Thoracic aorta (tissue), 2 donors: Measurements from ENCODE around the gene MED27. TPM values are rescaled to one million over a fixed set of nuclear protein-coding genes. Genes with fewer than 3 reads are reported as not detected.

Experiments
- ATAC-seq: fragments of 150-250 bp; one replicate; pipeline ENCODE4 v1.8.0; 2017; ENCODE audit warnings: low read depth; ENCODE audit not compliant: insufficient number of reproducible peaks, low FRiP score
- DNase-seq: peaks from one replicate; pipeline ENCODE4 v3.0.0-alpha.2; 2020; ENCODE audit warnings: low spot score
- H3K27ac ChIP-seq, 2 donors: fragments of 200-600 bp; sonication (generic); 1 replicate in 1 of 2; 2 replicates in 1 of 2; pipeline ENCODE4 v1.5.1; 2016; ENCODE audit warnings: mild to moderate bottlenecking in 2 of 2, moderate library complexity in 2 of 2
- H3K27me3 ChIP-seq: fragments of 200-600 bp; sonication (generic); replicated peaks from 2 replicates; pipeline ENCODE4 v1.6.0; 2016; ENCODE audit warnings: mild to moderate bottlenecking; ENCODE audit not compliant: insufficient read depth
- H3K36me3 ChIP-seq: fragments of 200-600 bp; sonication (generic); one replicate; pipeline ENCODE4 v1.5.1; 2016
- H3K4me1 ChIP-seq, 2 donors: fragments of 200-600 bp; sonication (generic); 1 replicate in 1 of 2; 2 replicates in 1 of 2; pipeline versions ENCODE4 v1.5.1 to v1.6.0; 2016; ENCODE audit warnings: low read depth in 2 of 2, mild to moderate bottlenecking in 1 of 2; ENCODE audit not compliant: control insufficient read depth in 1 of 2
- H3K4me3 ChIP-seq: fragments of 200-600 bp; sonication (generic); 2 replicates; pipeline ENCODE4 v1.5.1; 2016; ENCODE audit warnings: mild to moderate bottlenecking
- H3K9me3 ChIP-seq: fragments of 200-600 bp; sonication (generic); 2 replicates; pipeline ENCODE4 v1.5.1; 2016
- total RNA-seq, 2 donors: library from RNA; depleted of rRNA; stranded (reverse); fragments of >200 nt; gene quantifications; one replicate each; pipeline versions ENCODE4 v1.1.0 to v1.2.3, GENCODE V29; 2016
- TF ChIP-seq, protein P1 (sequence below): fragments of 200-600 bp; sonication (generic); IDR thresholded peaks from one replicate; pipeline ENCODE4 v1.5.1; 2019; ENCODE audit warnings: antibody characterized with exemption

Gene MED27
- total RNA-seq, 2 donors from 2014 or later, result 19.3 to 26.5 TPM

DNA sequence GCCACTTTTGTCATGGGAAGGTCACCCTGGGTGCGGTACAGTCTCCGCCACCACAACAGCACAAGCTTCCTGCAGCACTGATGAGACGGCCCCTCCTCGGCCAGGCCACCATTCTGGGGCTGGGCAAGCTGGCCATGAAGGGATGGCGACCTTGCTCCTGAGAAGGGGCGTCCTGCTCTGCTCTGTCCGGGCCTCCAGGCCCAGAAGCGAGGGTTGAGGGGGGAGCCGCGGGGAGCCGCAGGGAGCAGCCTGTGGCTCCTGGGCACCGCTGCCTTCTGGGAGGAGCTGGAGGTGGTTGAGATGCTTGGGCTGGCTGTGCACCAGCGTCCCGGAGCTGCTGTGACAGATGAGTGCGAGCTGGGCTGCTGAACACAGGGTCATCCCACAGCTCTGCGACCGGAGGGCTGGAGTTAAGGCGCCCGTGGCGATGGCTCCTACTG, 255.5 kb downstream of the MED27 start:
- Histone ChIP-seq H3K36me3 (no peaks in the 10 kb centered on the region), H3K4me1 (no peaks in the 10 kb centered on the region), H3K27ac (no peak overlapping the region), H3K4me3 (no peak overlapping the region), H3K27me3 (no peaks in the 10 kb centered on the region), H3K9me3 (no peaks in the 10 kb centered on the region)
- ATAC-seq (no peak), DNase-seq (no peak)
- TF ChIP-seq, protein P1, sequence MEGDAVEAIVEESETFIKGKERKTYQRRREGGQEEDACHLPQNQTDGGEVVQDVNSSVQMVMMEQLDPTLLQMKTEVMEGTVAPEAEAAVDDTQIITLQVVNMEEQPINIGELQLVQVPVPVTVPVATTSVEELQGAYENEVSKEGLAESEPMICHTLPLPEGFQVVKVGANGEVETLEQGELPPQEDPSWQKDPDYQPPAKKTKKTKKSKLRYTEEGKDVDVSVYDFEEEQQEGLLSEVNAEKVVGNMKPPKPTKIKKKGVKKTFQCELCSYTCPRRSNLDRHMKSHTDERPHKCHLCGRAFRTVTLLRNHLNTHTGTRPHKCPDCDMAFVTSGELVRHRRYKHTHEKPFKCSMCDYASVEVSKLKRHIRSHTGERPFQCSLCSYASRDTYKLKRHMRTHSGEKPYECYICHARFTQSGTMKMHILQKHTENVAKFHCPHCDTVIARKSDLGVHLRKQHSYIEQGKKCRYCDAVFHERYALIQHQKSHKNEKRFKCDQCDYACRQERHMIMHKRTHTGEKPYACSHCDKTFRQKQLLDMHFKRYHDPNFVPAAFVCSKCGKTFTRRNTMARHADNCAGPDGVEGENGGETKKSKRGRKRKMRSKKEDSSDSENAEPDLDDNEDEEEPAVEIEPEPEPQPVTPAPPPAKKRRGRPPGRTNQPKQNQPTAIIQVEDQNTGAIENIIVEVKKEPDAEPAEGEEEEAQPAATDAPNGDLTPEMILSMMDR, result no peak

DNA sequence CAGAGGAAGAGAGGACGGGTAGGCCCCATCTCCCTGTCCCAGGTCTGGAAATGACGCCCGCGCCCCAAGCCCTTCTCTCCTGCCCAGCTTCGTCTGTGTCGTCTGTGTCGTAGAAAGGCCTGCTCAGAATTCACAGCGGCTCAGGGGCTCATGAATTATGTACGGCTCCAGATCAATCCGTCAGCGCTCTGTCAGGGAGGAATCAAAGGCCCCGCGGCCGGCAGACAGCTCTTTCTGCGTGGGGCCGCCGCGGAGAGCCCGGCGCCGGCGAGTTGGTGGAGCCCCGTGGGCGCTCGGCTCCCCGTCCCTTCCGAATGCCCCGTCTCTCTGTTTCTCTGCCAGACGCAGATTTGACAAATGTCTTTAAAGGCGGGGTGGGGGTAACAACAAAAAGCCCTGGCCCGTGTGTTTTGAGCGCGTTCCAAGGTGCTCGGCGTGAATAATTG, 255.9 kb downstream of the MED27 start:
- DNase-seq, result no peak
- Histone ChIP-seq H3K4me1 (no peaks in the 10 kb centered on the region), H3K9me3 (no peaks in the 10 kb centered on the region), H3K4me3 (no peak overlapping the region), H3K27ac (no peak overlapping the region), H3K36me3 (no peaks in the 10 kb centered on the region), H3K27me3 (no peaks in the 10 kb centered on the region)
- TF ChIP-seq, protein P1, result no peak
- no peak for ATAC-seq

DNA sequence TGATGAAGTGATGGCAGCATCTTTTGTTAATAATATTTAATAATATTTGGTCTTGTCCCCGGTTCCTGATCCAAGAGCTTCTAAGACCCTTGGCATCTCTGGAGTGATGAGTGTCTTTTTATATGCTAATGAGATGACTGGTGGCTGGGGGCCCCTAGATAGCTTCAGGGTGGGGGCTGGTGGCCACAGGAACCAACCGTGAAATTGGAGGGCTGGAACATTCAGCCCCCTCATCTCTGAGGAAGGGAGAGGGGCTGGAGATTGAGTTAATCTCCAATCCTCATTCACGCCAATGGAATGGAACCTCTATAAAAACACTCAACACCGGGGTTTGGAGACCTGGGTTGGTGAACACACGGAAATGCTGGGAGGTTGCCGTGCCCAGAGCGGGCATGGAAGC, 261.6 kb downstream of the MED27 start:
- no peak for DNase-seq
- no peaks in the 10 kb centered on the region for H3K27me3 ChIP-seq
- TF ChIP-seq, protein P1, result no peak
- no peaks in the 10 kb centered on the region for H3K4me1 ChIP-seq
- no peak overlapping the region for H3K27ac ChIP-seq
- no peak for ATAC-seq
- no peaks in the 10 kb centered on the region for H3K9me3 ChIP-seq
- no peaks in the 10 kb centered on the region for H3K36me3 ChIP-seq
- H3K4me3 ChIP-seq, result no peak overlapping the region

DNA sequence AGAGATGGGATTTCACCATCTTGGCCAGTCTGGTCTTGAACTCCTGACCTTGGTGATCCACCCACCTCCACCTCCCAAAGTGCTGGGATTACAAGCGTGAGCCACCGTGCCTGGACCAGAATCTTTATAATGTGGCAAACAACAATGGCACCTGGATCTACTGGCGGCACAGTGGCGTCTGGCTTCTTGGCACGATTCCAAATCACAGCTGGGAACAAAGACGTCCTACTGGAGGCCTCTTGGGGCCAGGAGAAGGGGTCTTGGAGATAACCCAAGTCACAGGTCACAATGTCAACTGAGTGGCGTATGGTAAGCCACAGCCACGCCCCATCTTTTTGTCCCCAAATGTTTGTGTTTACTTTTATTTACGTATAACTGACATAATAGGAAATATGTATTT, 262.0 kb downstream of the MED27 start:
- H3K4me3 ChIP-seq, result no peak overlapping the region
- no peak for DNase-seq
- H3K27me3 ChIP-seq, result no peaks in the 10 kb centered on the region
- no peak for ATAC-seq
- no peak overlapping the region for H3K27ac ChIP-seq
- TF ChIP-seq, protein P1, result no peak
- H3K9me3 ChIP-seq, result no peaks in the 10 kb centered on the region
- no peaks in the 10 kb centered on the region for H3K36me3 ChIP-seq
- H3K4me1 ChIP-seq, result no peaks in the 10 kb centered on the region

DNA sequence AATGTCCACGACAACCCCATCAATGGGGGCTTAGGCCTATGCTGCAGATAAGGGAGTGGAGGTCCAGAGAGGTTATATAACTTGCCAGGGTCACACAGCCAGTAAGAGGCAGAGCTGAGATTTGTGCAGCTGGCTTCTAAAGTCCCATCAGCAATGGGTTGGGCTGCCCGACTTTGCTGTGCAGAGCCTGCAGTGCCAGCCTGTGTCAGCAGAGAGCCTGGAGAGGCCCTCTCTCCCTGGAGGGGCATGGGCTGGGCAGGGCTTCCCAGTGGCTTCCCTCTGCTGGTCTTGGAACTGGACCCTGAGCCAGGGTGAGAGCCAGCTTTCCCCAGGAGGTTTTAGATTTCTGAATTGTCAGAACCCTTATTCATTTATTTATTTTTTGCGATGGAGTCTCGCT, 262.6 kb downstream of the MED27 start:
- H3K27me3 ChIP-seq, result no peaks in the 10 kb centered on the region
- no peak for ATAC-seq
- no peaks in the 10 kb centered on the region for H3K4me1 ChIP-seq
- H3K9me3 ChIP-seq, result no peaks in the 10 kb centered on the region
- no peak for DNase-seq
- no peaks in the 10 kb centered on the region for H3K36me3 ChIP-seq
- TF ChIP-seq, protein P1, result no peak
- H3K27ac ChIP-seq, result no peak overlapping the region
- H3K4me3 ChIP-seq, result no peak overlapping the region
